Endothelial cell of umbilical vein (primary cell): ENCODE measurements around the gene PRR16. TPM values are rescaled to one million over a fixed set of nuclear protein-coding genes. Genes with fewer than 3 reads are reported as not detected.

Experiments used
- BruUV-seq: library from RNA; stranded (reverse); fragments of 400-500 nt; replicated peaks from 2 replicates; lab custom pipeline; 2021; lab: Mats Ljungman, UMichigan
- CTCF ChIA-PET: fragments of 300-600, 350-600 bp; sonication (Branson Sonifier 250); formaldehyde crosslinking; loops from one replicate; lab custom pipeline; 2021; ENCODE audit warnings: antibody characterized with exemption, inconsistent platforms; lab: Charles Lee
- POLR2A ChIA-PET: fragments of 300-600, 350-600 bp; sonication (Branson Sonifier 250); formaldehyde crosslinking; loops from one replicate; lab custom pipeline; 2021; ENCODE audit warnings: antibody characterized with exemption, inconsistent platforms; lab: Charles Lee
- DNase-seq: peaks from one replicate; pipeline ENCODE4 v3.0.0-alpha.2; 2011; ENCODE audit warnings: low read depth, low spot score
- FAIRE-seq: peaks from 2 replicates; lab custom pipeline; 2011; peaks lifted over from hg19 to GRCh38; lab: Jason Lieb, UNC
- H2AFZ ChIP-seq: 2 replicates; pipeline ENCODE4 v1.6.0; 2012; ENCODE audit warnings: low read depth, low read length, control low read depth, inconsistent platforms
- H3K27ac ChIP-seq: 2 replicates; pipeline ENCODE4 v1.5.1; 2011; ENCODE audit warnings: low read depth, mild to moderate bottlenecking, control low read depth, low read length, moderate library complexity; ENCODE audit not compliant: insufficient read depth
- H3K27me3 ChIP-seq, 2 experiments: 2 replicates each; pipeline versions ENCODE4 v1.6.0 to v1.6.1; 2011; ENCODE audit warnings: low read length in 2 of 2, mixed read lengths in 1 of 2; ENCODE audit not compliant: control insufficient read depth in 2 of 2, insufficient read depth in 2 of 2
- H3K36me3 ChIP-seq, 2 experiments: 2 replicates in 1 of 2; 3 replicates in 1 of 2; pipeline ENCODE4 v1.5.1; 2011; ENCODE audit warnings: low read length in 2 of 2, mild to moderate bottlenecking in 1 of 2, moderate library complexity in 1 of 2; ENCODE audit not compliant: control insufficient read depth in 2 of 2, insufficient read depth in 2 of 2; ENCODE audit errors: extremely low read depth in 1 of 2
- H3K4me1 ChIP-seq: 3 replicates; pipeline ENCODE4 v1.5.1; 2011; ENCODE audit warnings: mild to moderate bottlenecking, low read length; ENCODE audit not compliant: control insufficient read depth, insufficient read depth; ENCODE audit errors: extremely low read depth
- H3K4me2 ChIP-seq: 2 replicates; pipeline ENCODE4 v1.6.1; 2011; ENCODE audit warnings: low read length, control low read depth, mixed read lengths; ENCODE audit not compliant: insufficient read depth
- H3K4me3 ChIP-seq, 3 experiments: fragments of 200-600 bp in 1 of 3; sonication (generic), shearing (Covaris generic) in 1 of 3; replicated peaks in 1 of 3; 2 replicates each; pipeline ENCODE4 v1.5.1; 2011 to 2016; ENCODE audit warnings: control low read depth in 3 of 3, low read length in 3 of 3, mild to moderate bottlenecking in 2 of 3, inconsistent platforms in 1 of 3, low read depth in 1 of 3, moderate library complexity in 1 of 3; ENCODE audit not compliant: insufficient read depth in 1 of 3
- H3K79me2 ChIP-seq: 2 replicates; pipeline ENCODE4 v1.6.0; 2012; ENCODE audit warnings: low read length, inconsistent platforms; ENCODE audit not compliant: control insufficient read depth, insufficient read depth
- H3K9ac ChIP-seq: replicated peaks from 2 replicates; pipeline ENCODE3; 2011; ENCODE audit warnings: low read length, control low read depth; ENCODE audit not compliant: insufficient read depth; ENCODE audit errors: extremely low read depth
- H3K9me1 ChIP-seq: replicated peaks from 3 replicates; pipeline ENCODE4 v1.6.0; 2011; ENCODE audit warnings: mild to moderate bottlenecking, low read length; ENCODE audit not compliant: control insufficient read depth, insufficient read depth; ENCODE audit errors: extremely low read depth
- H3K9me3 ChIP-seq: replicated peaks from 2 replicates; pipeline ENCODE4 v1.5.1; 2012; ENCODE audit warnings: low read length, inconsistent platforms; ENCODE audit not compliant: control insufficient read depth, insufficient read depth
- H4K20me1 ChIP-seq: replicated peaks from 2 replicates; pipeline ENCODE3; 2011; ENCODE audit warnings: mild to moderate bottlenecking, low read length; ENCODE audit not compliant: control insufficient read depth, insufficient read depth; ENCODE audit errors: extremely low read depth
- CTCF ChIP-seq, 2 donors: IDR thresholded peaks; 1 replicate in 1 of 2; 2 replicates in 1 of 2; pipeline ENCODE4 v1.5.1; 2011; ENCODE audit warnings: low read length in 2 of 2, mild to moderate bottlenecking in 2 of 2, moderate library complexity in 2 of 2, control low read depth in 1 of 2, inconsistent platforms in 1 of 2, low read depth in 1 of 2; ENCODE audit not compliant: insufficient read depth in 1 of 2; ENCODE audit errors: extremely low read depth in 1 of 2
- JUN ChIP-seq: IDR thresholded peaks from 2 replicates; pipeline ENCODE4 v1.6.1; 2011; ENCODE audit warnings: borderline replicate concordance, low read depth; ENCODE audit not compliant: insufficient read length, insufficient read depth
- MAX ChIP-seq: IDR thresholded peaks from 2 replicates; pipeline ENCODE4 v1.6.1; 2011; ENCODE audit not compliant: insufficient read depth, insufficient read length
- POLR2A ChIP-seq: IDR thresholded peaks from 2 replicates; pipeline ENCODE4 v1.6.1; 2012; ENCODE audit warnings: low read depth, mild to moderate bottlenecking, control low read depth, low read length
- dilution Hi-C: fragments of 300-500 bp; cut with MboI; formaldehyde crosslinking; loops from one replicate; pipeline ENCODE4 v1.15.0; 2019; ENCODE audit warnings: low sequenced_read_pairs; ENCODE audit not compliant: extremely low pct_ligation_motif_present
- intact Hi-C: fragments of 100-400 bp; cut with micrococcal nuclease; formaldehyde crosslinking; loops from one replicate; pipeline ENCODE4 v1.10.0; 2022
- polyA plus RNA-seq, 4 experiments: library from polyadenylated mRNA; depleted of rRNA in 3 of 4; stranded (reverse) in 3 of 4; unstranded in 1 of 4; fragments of >200 nt; gene quantifications; 2 replicates each; pipeline versions ENCODE4 v1.2.1 to v1.2.3, GENCODE V29; 2011 to 2012; ENCODE audit warnings: missing spikeins in 1 of 4
- total RNA-seq: library from RNA; stranded (reverse); gene quantifications from 2 replicates; pipeline ENCODE4 v1.2.3, GENCODE V29; 2021

Gene PRR16
- total and polyA plus RNA-seq, 2 donors (not counting 3 experiments of a cell fraction or from before 2014, with no cell fraction given) = 0.91 to 1.2 TPM

- Histone ChIP-seq H4K20me1 (peaks cover 2% of the 10 kb centered on the region), H3K4me2 (no peak overlapping the region), H3K4me3 (no peak overlapping the region), H3K4me1 (no peaks in the 10 kb centered on the region), H3K36me3 (no peaks in the 10 kb centered on the region), H3K79me2 (no peaks in the 10 kb centered on the region), H3K9me3 (no peaks in the 10 kb centered on the region), H3K9me1 (no peaks in the 10 kb centered on the region), H3K9ac (no peak overlapping the region), H3K27me3 (no peaks in the 10 kb centered on the region), H2AFZ (no peak overlapping the region), H3K27ac (no peak overlapping the region)
- TF ChIP-seq MAX (no peak), JUN (no peak), CTCF (IDR thresholded peaks at IDR 0.05; ENCODE audit: extremely low read depth in 1 of 2, insufficient read depth in 1 of 2, low read depth in 1 of 2, low read length in 2 of 2) (no peak), POLR2A (no peak)
- no TSS peak for BruUV-seq
- ChIA-PET POLR2A (interaction anchor here (0.6 kb wide), 1 partner anchor 8 kb away, joined by 4 read pairs; no protein-coding TSS in a partner anchor), CTCF (no interaction called here)
- dilution Hi-C loops (no loop called here), intact Hi-C loops (no loop called here)
- FAIRE-seq (no peak), DNase-seq (no peak)
These were observed 46.1 kb downstream of the PRR16 start for GRCh38 chr5:120510098-120510637.
